Measurements from ENCODE around the gene MGRN1. TPM values are rescaled to one million over a fixed set of nuclear protein-coding genes. Genes with fewer than 3 reads are reported as not detected.

Gene MGRN1
- total and polyA plus RNA-seq, 2 of the 13 experiments (the other 11 are each of a cell fraction or from before 2014, with no cell fraction given) = 11.9 to 12.6 TPM

DNA sequence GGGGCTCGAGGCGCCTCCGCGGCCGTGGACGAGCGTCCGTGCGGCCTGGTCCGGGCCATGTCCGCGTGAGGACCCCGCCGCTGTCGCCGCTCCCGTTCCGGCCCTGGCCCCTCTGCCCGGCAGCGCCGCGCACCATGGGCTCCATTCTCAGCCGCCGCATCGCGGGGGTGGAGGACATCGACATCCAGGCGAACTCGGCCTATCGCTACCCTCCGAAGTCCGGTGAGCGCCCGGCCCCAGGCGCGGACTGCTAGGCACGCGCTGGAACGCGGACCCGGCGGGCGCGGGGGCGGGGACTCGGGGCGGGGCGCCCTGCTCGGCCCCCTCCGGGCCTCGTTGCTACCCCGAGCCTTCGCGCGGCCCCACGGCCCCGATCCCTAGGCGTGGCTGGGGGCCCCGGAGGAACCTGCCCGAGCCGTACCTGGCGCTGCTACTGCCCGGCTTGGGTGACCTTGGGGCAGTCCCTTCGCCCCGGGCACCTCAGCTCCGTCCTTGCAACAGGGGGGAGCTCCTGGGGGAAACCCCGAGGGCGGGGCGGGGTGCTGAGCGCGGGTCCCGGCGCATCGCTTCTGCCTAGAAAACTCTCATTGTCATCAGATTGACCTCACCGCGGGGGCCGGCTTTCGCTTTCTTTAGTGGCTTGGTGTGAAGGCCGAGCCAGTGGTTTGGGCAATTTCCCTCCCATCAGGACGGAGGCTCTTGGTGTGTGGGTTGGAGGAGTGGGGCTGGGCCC lies 367 bp downstream of the MGRN1 start (continued):
- TF ChIP-seq MEF2D (CRISPR knock-in tag; IDR thresholded peaks at IDR 0.05) = no peak; the same call in 1 of the 2 replicates
- TF ChIP-seq, protein P1, sequence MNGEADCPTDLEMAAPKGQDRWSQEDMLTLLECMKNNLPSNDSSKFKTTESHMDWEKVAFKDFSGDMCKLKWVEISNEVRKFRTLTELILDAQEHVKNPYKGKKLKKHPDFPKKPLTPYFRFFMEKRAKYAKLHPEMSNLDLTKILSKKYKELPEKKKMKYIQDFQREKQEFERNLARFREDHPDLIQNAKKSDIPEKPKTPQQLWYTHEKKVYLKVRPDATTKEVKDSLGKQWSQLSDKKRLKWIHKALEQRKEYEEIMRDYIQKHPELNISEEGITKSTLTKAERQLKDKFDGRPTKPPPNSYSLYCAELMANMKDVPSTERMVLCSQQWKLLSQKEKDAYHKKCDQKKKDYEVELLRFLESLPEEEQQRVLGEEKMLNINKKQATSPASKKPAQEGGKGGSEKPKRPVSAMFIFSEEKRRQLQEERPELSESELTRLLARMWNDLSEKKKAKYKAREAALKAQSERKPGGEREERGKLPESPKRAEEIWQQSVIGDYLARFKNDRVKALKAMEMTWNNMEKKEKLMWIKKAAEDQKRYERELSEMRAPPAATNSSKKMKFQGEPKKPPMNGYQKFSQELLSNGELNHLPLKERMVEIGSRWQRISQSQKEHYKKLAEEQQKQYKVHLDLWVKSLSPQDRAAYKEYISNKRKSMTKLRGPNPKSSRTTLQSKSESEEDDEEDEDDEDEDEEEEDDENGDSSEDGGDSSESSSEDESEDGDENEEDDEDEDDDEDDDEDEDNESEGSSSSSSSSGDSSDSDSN (CRISPR knock-in tag; IDR thresholded peaks at IDR 0.05) = peak; percentile 70; the same call in 1 of the 2 replicates
- no peak for TF ChIP-seq SYNCRIP (IDR thresholded peaks at IDR 0.05; ENCODE audit: insufficient read depth, low read depth, low read length)
- no peak for TF ChIP-seq EZH2 (conservative IDR thresholded peaks at IDR 0.05; ENCODE audit: low read depth, low read length)
- TF ChIP-seq CHCHD3 (CRISPR knock-in tag; IDR thresholded peaks at IDR 0.05) = 0 out of 2 replicates have a peak, but pooled peaks have one; percentile 78
- TF ChIP-seq, protein P2, sequence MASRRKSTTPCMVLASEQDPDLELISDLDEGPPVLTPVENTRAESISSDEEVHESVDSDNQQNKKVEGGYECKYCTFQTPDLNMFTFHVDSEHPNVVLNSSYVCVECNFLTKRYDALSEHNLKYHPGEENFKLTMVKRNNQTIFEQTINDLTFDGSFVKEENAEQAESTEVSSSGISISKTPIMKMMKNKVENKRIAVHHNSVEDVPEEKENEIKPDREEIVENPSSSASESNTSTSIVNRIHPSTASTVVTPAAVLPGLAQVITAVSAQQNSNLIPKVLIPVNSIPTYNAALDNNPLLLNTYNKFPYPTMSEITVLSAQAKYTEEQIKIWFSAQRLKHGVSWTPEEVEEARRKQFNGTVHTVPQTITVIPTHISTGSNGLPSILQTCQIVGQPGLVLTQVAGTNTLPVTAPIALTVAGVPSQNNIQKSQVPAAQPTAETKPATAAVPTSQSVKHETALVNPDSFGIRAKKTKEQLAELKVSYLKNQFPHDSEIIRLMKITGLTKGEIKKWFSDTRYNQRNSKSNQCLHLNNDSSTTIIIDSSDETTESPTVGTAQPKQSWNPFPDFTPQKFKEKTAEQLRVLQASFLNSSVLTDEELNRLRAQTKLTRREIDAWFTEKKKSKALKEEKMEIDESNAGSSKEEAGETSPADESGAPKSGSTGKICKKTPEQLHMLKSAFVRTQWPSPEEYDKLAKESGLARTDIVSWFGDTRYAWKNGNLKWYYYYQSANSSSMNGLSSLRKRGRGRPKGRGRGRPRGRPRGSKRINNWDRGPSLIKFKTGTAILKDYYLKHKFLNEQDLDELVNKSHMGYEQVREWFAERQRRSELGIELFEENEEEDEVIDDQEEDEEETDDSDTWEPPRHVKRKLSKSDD (CRISPR knock-in tag; IDR thresholded peaks at IDR 0.05; ENCODE audit: low read depth) = no peak; the same call in 1 of the 2 replicates
- TF ChIP-seq, protein P3, sequence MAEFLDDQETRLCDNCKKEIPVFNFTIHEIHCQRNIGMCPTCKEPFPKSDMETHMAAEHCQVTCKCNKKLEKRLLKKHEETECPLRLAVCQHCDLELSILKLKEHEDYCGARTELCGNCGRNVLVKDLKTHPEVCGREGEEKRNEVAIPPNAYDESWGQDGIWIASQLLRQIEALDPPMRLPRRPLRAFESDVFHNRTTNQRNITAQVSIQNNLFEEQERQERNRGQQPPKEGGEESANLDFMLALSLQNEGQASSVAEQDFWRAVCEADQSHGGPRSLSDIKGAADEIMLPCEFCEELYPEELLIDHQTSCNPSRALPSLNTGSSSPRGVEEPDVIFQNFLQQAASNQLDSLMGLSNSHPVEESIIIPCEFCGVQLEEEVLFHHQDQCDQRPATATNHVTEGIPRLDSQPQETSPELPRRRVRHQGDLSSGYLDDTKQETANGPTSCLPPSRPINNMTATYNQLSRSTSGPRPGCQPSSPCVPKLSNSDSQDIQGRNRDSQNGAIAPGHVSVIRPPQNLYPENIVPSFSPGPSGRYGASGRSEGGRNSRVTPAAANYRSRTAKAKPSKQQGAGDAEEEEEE (CRISPR knock-in tag; IDR thresholded peaks at IDR 0.05; ENCODE audit: borderline replicate concordance) = no peak
- no peak for TF ChIP-seq PHF20 (CRISPR knock-in tag; IDR thresholded peaks at IDR 0.05)
- no peak for TF ChIP-seq ZNF44 (CRISPR knock-in tag; IDR thresholded peaks at IDR 0.05)
- TF ChIP-seq HDAC1 (CRISPR knock-in tag; IDR thresholded peaks at IDR 0.05) = peak; percentile 15; the same call in 1 of the 2 replicates
- TF ChIP-seq SRY (CRISPR knock-in tag; IDR thresholded peaks at IDR 0.05) = peak; percentile 72; the same call in 1 of the 2 replicates
- TF ChIP-seq ATF1 (CRISPR knock-in tag; IDR thresholded peaks at IDR 0.05) = no peak
- 0 out of 2 replicates have a peak, but pooled peaks have one; percentile 16 for TF ChIP-seq ZBTB7B (CRISPR knock-in tag; IDR thresholded peaks at IDR 0.05)
- TF ChIP-seq ZNF441 (CRISPR knock-in tag; IDR thresholded peaks at IDR 0.05; ENCODE audit: borderline replicate concordance) = 0 out of 2 replicates have a peak, but pooled peaks have one; percentile 38
- no peak; the same call in 1 of the 2 replicates for TF ChIP-seq FOSL2 (CRISPR knock-in tag; IDR thresholded peaks at IDR 0.05)
- TF ChIP-seq CCDC6 (CRISPR knock-in tag; IDR thresholded peaks at IDR 0.05) = no peak; the same call in 1 of the 2 replicates
- TF ChIP-seq RARA (CRISPR knock-in tag; IDR thresholded peaks at IDR 0.05) = no peak
- 0 out of 2 replicates have a peak, but pooled peaks have one; percentile 15 for TF ChIP-seq ZNF263 (CRISPR knock-in tag; IDR thresholded peaks at IDR 0.05)
- TF ChIP-seq SMARCE1 (IDR thresholded peaks at IDR 0.05; ENCODE audit: borderline replicate concordance) = no peak
- TF ChIP-seq YEATS2 (CRISPR knock-in tag; IDR thresholded peaks at IDR 0.05; ENCODE audit: borderline replicate concordance) = no peak
- TF ChIP-seq, protein P4, sequence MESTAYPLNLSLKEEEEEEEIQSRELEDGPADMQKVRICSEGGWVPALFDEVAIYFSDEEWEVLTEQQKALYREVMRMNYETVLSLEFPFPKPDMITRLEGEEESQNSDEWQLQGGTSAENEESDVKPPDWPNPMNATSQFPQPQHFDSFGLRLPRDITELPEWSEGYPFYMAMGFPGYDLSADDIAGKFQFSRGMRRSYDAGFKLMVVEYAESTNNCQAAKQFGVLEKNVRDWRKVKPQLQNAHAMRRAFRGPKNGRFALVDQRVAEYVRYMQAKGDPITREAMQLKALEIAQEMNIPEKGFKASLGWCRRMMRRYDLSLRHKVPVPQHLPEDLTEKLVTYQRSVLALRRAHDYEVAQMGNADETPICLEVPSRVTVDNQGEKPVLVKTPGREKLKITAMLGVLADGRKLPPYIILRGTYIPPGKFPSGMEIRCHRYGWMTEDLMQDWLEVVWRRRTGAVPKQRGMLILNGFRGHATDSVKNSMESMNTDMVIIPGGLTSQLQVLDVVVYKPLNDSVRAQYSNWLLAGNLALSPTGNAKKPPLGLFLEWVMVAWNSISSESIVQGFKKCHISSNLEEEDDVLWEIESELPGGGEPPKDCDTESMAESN (CRISPR knock-in tag; conservative IDR thresholded peaks at IDR 0.05) = peak; percentile 59; the same call in 1 of the 2 replicates
- no peak for TF ChIP-seq SMYD3 (CRISPR knock-in tag; IDR thresholded peaks at IDR 0.05)

All from HepG2 (cell line).